GM21717 (cell line): ENCODE results near the gene TRIM25.

Source experiments
- ATAC-seq: cut with Tn5 transposase; IDR thresholded peaks from one replicate; pipeline ENCODE4 v1.9.1; 2021; ENCODE audit warnings: mild to moderate bottlenecking, moderate library complexity; ENCODE audit not compliant: unreplicated experiment

TRIM25 gene

DNA sequence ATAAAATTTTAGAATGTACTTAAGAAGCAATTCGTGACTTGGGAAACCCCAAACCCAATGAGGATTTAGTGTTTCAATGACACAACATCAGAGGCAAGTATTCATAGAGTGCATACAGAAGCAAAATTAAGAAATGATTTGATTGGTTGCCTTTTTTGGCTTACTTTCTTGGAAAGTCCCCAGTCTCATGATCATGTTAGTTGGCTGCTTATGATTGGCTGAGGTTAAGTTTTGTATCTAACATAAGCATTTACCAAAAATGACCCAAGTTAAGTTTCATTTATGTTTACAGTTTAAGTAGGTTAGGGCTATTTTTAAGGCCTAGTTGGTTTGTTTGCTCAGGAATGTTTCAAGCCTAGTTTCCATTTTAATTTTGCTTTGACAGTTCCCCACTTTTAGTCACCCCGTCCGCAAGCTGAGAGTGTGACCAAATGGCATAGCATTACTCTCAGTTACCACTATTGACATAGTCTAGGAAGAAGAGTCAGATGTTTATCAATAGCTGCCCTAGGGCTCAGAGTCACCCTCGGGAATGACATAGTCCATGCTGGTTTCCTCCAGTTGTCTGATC, 43.7 kb downstream of the TRIM25 start:
- no peak for ATAC-seq

DNA sequence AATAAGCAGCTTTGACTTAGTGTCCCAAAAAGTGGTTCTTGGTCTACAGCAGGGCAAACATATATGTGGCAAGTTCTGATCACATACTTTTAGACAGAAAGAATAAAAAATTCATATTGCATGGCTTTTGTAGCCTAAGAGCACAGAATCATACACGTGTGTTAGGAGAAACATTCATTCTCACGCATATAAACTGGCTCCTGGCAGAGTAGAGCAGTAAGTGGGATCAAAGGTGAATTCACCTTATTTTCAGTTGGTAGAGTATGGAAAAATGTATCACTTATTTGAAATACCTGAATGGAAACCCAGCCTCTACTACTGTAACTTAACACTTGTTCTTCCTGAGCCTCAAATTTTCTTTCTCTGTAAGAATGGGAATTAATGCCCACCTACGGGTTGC, 45.1 kb downstream of the TRIM25 start:
- ATAC-seq = no peak

DNA sequence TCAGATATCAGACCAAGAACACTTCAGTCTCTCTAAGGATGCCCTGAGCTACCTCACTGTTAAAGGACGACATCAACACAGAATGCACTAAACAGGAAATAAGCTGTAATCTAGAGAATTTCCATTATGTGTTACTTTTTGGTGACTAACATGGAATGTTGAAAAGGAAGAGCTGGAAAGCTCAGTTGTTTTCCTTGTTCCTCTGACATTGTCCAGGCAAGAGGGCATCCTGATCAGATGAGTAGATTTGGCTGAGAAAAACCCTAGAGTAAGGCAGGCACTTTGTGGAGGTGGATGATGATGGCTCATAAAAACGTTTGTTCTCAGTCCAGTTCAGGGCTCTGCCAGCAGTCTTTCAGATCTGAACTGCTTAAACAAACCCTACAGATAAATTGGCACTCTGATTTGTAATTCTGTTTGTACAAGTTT, 45.9 kb downstream of the TRIM25 start:
- ATAC-seq = no peak

DNA sequence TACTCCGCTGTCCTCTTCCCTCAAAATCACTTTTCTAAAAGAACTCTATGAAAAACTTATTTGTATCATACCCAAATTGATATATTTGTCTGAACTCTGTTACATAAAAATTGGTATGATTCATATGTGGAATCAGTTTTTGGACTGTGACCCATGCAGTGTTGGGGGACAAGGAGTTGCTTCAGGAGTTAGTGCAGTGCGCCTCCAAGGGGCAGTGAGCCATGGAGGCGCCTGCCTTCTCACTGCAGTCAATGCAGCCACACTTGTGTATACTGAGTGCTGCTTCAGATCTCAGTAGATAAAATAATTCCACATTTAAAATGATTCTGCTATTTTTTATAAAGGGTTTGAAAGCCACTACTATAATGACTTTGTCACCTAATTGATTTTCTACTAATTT, 47.4 kb downstream of the TRIM25 start:
- no peak for ATAC-seq

DNA sequence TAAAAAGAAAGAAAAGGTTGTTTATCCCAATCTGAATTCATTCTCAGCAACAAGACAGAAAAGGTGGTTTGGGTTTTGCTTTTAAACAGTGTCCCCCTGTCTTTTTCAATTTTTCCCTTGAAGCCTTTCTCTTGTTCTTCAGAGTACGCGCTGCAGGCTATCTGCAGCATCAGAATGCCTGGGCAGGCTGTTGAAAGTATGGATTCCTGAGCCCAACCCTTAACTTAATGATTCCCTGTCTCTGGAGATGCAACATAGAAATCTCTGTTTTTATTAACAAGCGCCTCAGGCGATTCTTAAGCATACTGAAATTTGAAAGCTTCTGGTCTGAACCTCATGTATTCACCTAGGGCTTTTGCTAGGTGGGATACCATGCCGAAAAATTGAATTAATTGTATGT, 47.8 kb downstream of the TRIM25 start:
- ATAC-seq = no peak

DNA sequence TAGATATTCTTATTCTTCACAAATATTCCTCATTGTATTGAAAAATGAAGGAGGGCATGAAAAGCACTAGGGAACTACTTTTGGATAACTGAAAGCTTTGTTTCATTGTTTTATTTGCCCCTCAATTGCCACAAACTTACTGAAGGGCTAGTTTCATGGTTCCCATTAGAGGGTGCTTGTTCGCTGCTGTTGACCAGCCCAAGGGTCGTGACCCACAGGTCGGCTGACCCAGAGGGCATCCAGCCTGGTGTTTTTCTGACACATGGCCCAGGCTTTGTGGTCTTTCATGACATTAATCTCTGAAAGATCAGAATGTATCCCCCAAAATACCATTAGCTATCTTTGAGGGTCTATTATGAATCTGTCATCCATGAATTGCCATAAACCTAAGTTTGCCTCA, 49.9 kb downstream of the TRIM25 start:
- no peak for ATAC-seq

DNA sequence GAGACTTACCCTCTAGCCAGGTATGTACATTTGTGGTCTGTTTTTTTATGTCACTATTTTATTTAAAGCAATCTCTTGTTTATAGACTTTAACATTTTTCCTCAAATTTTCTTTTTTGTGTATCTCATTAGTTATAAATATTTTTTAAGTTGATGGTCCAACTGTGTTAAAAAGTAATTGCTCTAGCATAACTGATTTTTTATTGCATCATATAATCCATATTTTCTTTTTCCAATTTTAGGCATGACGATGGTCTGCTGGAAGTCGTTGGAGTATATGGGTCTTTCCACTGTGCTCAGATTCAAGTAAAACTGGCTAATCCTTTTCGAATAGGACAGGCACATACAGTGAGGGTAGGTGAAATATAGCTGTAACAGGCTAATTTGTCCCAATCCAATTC, 52.0 kb downstream of the TRIM25 start:
- no peak for ATAC-seq

DNA sequence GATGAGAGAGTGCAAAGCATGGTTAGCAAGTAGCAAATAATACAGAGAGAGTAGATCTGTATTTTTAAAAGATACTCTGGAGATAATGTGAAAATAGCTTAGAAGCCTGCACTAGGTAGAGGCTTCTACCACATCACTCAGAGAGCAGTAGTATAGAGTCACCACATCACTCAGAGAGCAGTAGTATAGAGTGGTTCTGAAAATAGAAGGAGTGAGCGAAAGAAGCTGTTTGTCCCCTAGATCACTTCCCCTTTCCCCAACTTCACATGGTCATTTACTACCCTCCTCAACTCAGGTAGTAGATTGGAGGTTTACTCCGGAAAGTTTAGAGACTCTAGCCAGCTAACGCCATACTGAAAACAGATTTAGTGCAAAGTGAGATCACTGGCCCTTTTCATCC, 62.8 kb downstream of the TRIM25 start:
- no peak for ATAC-seq

DNA sequence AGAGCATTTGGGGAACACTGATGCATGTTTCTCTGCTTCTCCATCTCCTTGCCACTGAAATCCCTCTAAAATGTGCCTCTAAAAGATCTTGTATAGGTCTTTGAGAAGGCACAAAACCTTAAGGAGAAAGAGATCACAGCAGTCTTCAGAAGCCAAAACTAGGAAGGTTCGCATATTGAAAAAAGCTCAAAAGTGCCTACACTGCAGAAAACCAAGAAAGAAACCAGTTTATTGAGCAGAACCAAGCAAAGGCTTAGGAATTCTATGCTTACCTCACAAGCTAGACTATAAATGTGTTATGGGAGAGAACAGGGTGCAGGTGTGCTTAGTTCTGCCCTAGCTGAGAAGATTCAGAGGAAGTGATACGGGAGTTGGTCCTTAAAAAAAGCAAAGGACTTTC, 63.3 kb downstream of the TRIM25 start:
- no peak for ATAC-seq

DNA sequence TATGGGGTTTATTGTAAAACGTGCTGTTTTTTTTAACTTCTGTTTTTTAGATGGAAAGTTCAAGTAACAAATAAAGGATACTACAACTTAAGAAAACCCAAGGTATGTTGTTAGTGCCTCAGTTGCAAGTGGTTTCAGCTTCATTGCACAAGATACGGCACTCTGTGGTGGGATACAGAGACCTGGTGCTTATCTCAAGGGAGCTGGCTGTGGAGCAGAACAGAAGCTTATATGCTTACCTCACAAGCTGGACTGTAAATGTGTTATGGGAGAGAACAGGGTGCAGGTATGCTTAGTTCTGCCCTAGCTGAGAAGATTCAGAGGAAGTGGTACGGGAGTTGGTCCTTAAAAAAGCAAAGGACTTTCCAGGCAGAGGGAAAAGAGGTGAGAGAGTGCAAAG, 64.7 kb downstream of the TRIM25 start:
- no peak for ATAC-seq

DNA sequence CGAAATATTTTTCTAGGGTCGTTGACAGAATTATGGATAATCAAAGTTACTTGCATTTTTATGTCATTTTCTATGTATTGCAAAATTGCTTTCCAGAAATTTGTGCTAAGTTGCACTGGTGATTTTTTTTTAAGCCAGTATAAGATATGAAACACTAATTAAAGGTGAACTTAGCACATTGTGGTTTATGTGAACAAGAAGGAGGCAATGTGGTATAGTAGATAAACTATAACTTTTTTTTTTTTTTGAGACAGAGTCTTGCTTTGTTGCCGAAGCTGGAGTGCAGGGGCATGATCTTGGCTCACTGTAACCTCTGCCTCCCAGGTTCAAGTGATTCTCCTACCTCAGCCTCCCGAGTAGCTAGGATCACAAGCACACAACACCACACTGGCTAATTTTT, 66.7 kb downstream of the TRIM25 start:
- ATAC-seq = no peak

DNA sequence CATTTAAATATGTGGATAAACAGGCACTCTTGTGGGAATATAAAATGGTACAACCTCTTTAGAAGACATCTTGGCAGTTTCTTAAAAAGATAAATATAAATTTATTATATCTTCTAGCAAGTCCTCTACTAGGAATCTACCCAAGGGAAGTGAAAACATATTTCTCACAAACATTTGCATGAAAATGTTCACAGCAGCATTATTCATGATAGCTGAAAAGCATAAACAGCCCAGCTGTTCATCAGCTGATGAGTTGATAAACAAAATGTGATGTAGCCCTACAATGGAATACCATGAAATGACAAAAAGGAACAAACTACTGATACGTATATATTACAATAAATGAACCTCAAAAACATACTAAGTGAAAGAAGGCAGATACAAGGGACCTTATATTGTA, 67.9 kb downstream of the TRIM25 start:
- no peak for ATAC-seq

DNA sequence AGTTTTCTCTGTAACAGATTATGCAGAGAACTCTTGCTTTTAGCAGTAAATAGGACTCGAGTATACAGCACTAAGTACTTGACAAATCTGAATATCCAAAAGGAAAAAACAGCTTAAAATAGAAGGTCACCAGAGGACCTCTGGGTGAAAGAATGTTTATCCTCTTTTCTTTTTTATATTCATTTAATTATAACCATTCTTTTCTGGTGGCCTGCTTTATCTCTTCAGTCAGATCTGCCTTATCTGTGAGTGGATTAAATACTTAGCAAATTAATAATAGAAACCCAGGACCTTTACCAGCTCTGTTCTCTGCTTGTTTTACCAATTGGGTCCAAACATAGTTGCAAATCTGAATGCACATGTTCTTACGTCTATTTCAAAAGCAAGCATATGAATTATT, 71.3 kb downstream of the TRIM25 start:
- ATAC-seq = no peak

DNA sequence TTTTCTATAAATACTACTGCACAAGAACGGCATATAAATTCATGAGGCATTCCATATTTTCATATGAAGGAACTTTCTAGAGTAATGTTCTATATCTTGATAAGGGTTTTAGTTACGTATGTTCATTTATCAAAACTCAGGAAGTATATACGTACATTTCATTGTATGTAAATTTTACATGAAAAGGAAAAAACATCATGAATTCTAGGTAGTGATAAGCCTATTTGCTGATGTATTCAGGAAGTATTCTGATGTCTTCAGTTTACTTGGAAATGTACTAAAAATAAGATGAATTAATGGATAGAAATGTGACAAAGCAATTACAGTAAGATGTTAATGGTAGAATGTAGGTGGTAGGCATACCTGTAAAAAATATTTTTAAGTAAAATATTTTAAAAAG, 75.2 kb downstream of the TRIM25 start:
- ATAC-seq = no peak
